Tibial nerve (tissue), 4 donors: Measurements from ENCODE around the gene KCNN1. TPM values are rescaled to one million over a fixed set of nuclear protein-coding genes. Genes with fewer than 3 reads are reported as not detected.
A peak's percentile ranks its signal among the peaks of the same experiment; 100 is the strongest.
"Not testable (repeated sequence)": the region's sequence is repeated elsewhere in the genome, so short reads cannot be mapped to it uniquely, and the experiment has no call there.

ENCODE experiments used
- DNase-seq, 2 donors: peaks; one replicate each; pipeline ENCODE4 v3.0.0-alpha.2; 2019; ENCODE audit warnings: low spot score in 2 of 2
- H3K27ac ChIP-seq, 4 donors: fragments of 200-600 bp; sonication (generic) in 3 of 4; one replicate each; pipeline ENCODE4 v1.5.1; 2017 to 2019; ENCODE audit warnings: mild to moderate bottlenecking in 1 of 4
- H3K27me3 ChIP-seq, 2 donors: fragments of 200-600 bp; sonication (generic) in 1 of 2; one replicate each; pipeline versions ENCODE4 v1.5.1 to v1.6.0; 2017 to 2019
- H3K36me3 ChIP-seq, 3 donors: fragments of 200-600 bp; sonication (generic); one replicate each; pipeline ENCODE4 v1.5.1; 2018 to 2019
- H3K4me1 ChIP-seq, 4 donors: fragments of 200-600 bp; sonication (generic) in 3 of 4; one replicate each; pipeline ENCODE4 v1.5.1; 2017 to 2019
- H3K4me3 ChIP-seq, 4 donors: fragments of 200-600 bp; sonication (generic) in 3 of 4; one replicate each; pipeline ENCODE4 v1.5.1; 2017 to 2019; ENCODE audit warnings: mild to moderate bottlenecking in 1 of 4, moderate library complexity in 1 of 4
- H3K9me3 ChIP-seq, 4 donors: fragments of 200-600 bp; sonication (generic) in 3 of 4; one replicate each; pipeline ENCODE4 v1.5.1; 2017 to 2019
- CTCF ChIP-seq, 5 experiments: fragments of 200-600 bp in 3 of 5; fragments of 450-650 bp in 2 of 5; sonication (generic) in 3 of 5; IDR thresholded peaks; one replicate each; pipeline ENCODE4 v1.5.1; 2016 to 2019; ENCODE audit warnings: antibody characterized with exemption in 5 of 5, mild to moderate bottlenecking in 3 of 5, moderate library complexity in 2 of 5
- EP300 ChIP-seq, 2 donors: sonication (generic); formaldehyde crosslinking; IDR thresholded peaks; one replicate each; pipeline ENCODE4 v1.6.1; 2017; ENCODE audit warnings: antibody characterized with exemption in 2 of 2, mild to moderate bottlenecking in 1 of 2
- POLR2A ChIP-seq, 2 donors: fragments of 450-650 bp; IDR thresholded peaks; one replicate each; pipeline ENCODE4 v1.6.1; 2017; ENCODE audit warnings: antibody characterized with exemption in 2 of 2, mild to moderate bottlenecking in 2 of 2, moderate library complexity in 2 of 2
- WGBS, 2 donors: methylation state at CpG; one replicate each; pipeline ENCODE4 v1.1.5; 2018; 5-methylcytosine and 5-hydroxymethylcytosine counted together
- total RNA-seq, 4 donors: library from RNA; depleted of rRNA; stranded (reverse); fragments of >200 nt; gene quantifications; one replicate each; pipeline ENCODE4 v1.1.0, GENCODE V29; 2016

KCNN1 gene
- under 1 TPM in 1 of 4 donors, not detected in 3; under 0.01 TPM for total RNA-seq

GRCh38 chr19:17966550-17967256 is at the start of gene KCNN1:
TSS of gene KCNN1 (plus strand) at chr19:17967107. CDS start at chr19:17973889, 6,782 bp downstream.
- WGBS, 2 donors = 8 to 10% methylated on average over 19 to 25 of the region's 59 CpGs

GRCh38 chr19:17918151-17918550 is 48.8 kb upstream of the KCNN1 start:
- not testable (repeated sequence) for DNase-seq, H3K27me3 ChIP-seq, H3K27ac ChIP-seq, H3K36me3 ChIP-seq, H3K4me1 ChIP-seq, H3K4me3 ChIP-seq
- H3K9me3 ChIP-seq = peaks cover 0 to 30% (median 0%) of the 10 kb centered on the region in 4 donors
- no CpG with 5 or more reads among the region's 30 CpGs for WGBS, 2 donors

More at GRCh38 chr19:17966550-17967256, at the start of gene KCNN1:
- Histone ChIP-seq H3K9me3 (no peaks in the 10 kb centered on the region), H3K4me1 (peaks cover 0 to 3% (median 0%) of the 10 kb centered on the region in 4 donors), H3K36me3 (no peaks in the 10 kb centered on the region), H3K27ac (no peak within 1 kb of the TSS), H3K27me3 (peaks cover 0 to 76% of the 10 kb centered on the region in 2 donors), H3K4me3 (peak within 1 kb of the TSS in 1 of 4 donors; percentile 33)
- no peak for DNase-seq
- TF ChIP-seq EP300 (IDR thresholded peaks at IDR 0.05) (no peak), CTCF (IDR thresholded peaks at IDR 0.05) (no peak), POLR2A (IDR thresholded peaks at IDR 0.05) (no peak)

- H3K4me3 ChIP-seq, H3K27me3 ChIP-seq, DNase-seq, H3K27ac ChIP-seq, H3K36me3 ChIP-seq, H3K4me1 ChIP-seq: not testable (repeated sequence)
- 75 to 82% methylated on average over 5 of the region's 5 CpGs for WGBS, 2 donors
- H3K9me3 ChIP-seq = peaks cover 0 to 20% (median 0%) of the 10 kb centered on the region in 4 donors
These were observed 47.8 kb upstream of the KCNN1 start for GRCh38 chr19:17919122-17919521.

GRCh38 chr19:17920527-17920926 is 46.4 kb upstream of the KCNN1 start:
- no peak for TF ChIP-seq EP300 (IDR thresholded peaks at IDR 0.05)
- TF ChIP-seq CTCF (IDR thresholded peaks at IDR 0.05) = no peak
- TF ChIP-seq POLR2A (IDR thresholded peaks at IDR 0.05) = no peak
- peaks cover 0 to 4% of the 10 kb centered on the region in 2 donors for H3K27me3 ChIP-seq
- no peak for DNase-seq
- H3K4me1 ChIP-seq = no peaks in the 10 kb centered on the region
- H3K36me3 ChIP-seq = no peaks in the 10 kb centered on the region
- H3K27ac ChIP-seq = no peak overlapping the region
- peaks cover 0 to 19% (median 0%) of the 10 kb centered on the region in 4 donors for H3K9me3 ChIP-seq
- no peak overlapping the region for H3K4me3 ChIP-seq

- TF ChIP-seq CTCF (IDR thresholded peaks at IDR 0.05) (no peak), POLR2A (IDR thresholded peaks at IDR 0.05) (no peak)
- Histone ChIP-seq H3K36me3 (no peaks in the 10 kb centered on the region), H3K9me3 (peaks cover 0 to 10% (median 0%) of the 10 kb centered on the region in 4 donors), H3K27me3 (peaks cover 0 to 4% of the 10 kb centered on the region in 2 donors), H3K4me3 (no peak overlapping the region), H3K4me1 (no peaks in the 10 kb centered on the region), H3K27ac (no peak overlapping the region)
- 64 to 72% methylated on average over 3 of the region's 3 CpGs for WGBS, 2 donors
- DNase-seq = no peak
These were observed 44.8 kb upstream of the KCNN1 start for GRCh38 chr19:17922138-17922537.

- DNase-seq = no peak
- 66 to 74% methylated on average over 4 of the region's 4 CpGs for WGBS, 2 donors
- H3K36me3 ChIP-seq = no peaks in the 10 kb centered on the region
- H3K4me1 ChIP-seq = no peaks in the 10 kb centered on the region
- H3K27me3 ChIP-seq = peaks cover 0 to 4% of the 10 kb centered on the region in 2 donors
- no peak overlapping the region for H3K27ac ChIP-seq
- TF ChIP-seq EP300 (IDR thresholded peaks at IDR 0.05) (no peak), CTCF (IDR thresholded peaks at IDR 0.05) (no peak), POLR2A (IDR thresholded peaks at IDR 0.05) (no peak)
- H3K9me3 ChIP-seq = no peaks in the 10 kb centered on the region
- H3K4me3 ChIP-seq = no peak overlapping the region
These were observed 40.9 kb upstream of the KCNN1 start for GRCh38 chr19:17926044-17926443.
